ENCODE data around the gene PEAK1. TPM values are rescaled to one million over a fixed set of nuclear protein-coding genes. Genes with fewer than 3 reads are reported as not detected.

PEAK1 gene
- total and polyA plus RNA-seq, 7 donors, result 4.0 to 32.1 (median 25.3) TPM

GRCh38 chr15:77221708-77222107 is 198.2 kb downstream of the PEAK1 start:
- no peak for TF ChIP-seq CTCF (IDR thresholded peaks at IDR 0.05)
- ATAC-seq (no peak), DNase-seq (no peak)
- Histone ChIP-seq H3K4me1 (no peaks in the 10 kb centered on the region), H3K27me3 (ENCODE audit: insufficient read depth in 3 of 3, low read length in 2 of 3) (no peaks in the 10 kb centered on the region), H3K27ac (no peak overlapping the region), H3K4me3 (no peak overlapping the region), H3K36me3 (ENCODE audit: insufficient read depth in 1 of 2, low read depth in 1 of 2) (no peaks in the 10 kb centered on the region), H3K9me3 (no peaks in the 10 kb centered on the region)
- intact Hi-C loops (cut with DNase I), result no loop called here
- WGBS, 3 donors, result 48 to 66% (median 50%) methylated on average over 3 of the region's 3 CpGs

DNA sequence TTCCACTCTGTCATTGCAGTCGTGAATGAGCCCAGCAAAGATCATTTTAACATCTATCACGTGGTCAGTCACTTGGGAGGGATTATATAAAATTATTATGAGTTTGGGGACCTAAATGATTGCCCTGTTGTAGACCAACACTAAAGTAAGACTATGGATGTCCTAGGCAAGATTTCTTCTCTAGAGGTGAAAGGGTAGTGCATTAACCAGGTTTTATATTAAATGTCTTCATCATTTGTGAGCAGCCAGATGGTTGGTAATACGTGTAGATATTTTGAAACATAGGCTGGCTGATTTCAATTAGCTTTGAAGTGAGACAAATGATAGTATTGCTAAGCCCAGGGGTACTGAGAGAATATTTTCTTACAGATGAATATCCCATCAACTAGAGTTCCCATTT is 198.7 kb downstream of the PEAK1 start:
- no peak overlapping the region for H3K27ac ChIP-seq
- no peak for ATAC-seq
- no peak overlapping the region for H3K4me3 ChIP-seq
- no peaks in the 10 kb centered on the region for H3K27me3 ChIP-seq (ENCODE audit: insufficient read depth in 3 of 3, low read length in 2 of 3)
- no peaks in the 10 kb centered on the region for H3K36me3 ChIP-seq (ENCODE audit: insufficient read depth in 1 of 2, low read depth in 1 of 2)
- H3K4me1 ChIP-seq, result no peaks in the 10 kb centered on the region
- TF ChIP-seq CTCF (IDR thresholded peaks at IDR 0.05), result no peak
- no peak for DNase-seq
- no peaks in the 10 kb centered on the region for H3K9me3 ChIP-seq
- intact Hi-C loops (cut with DNase I), result no loop called here
- WGBS, 3 donors, result 75 to 82% (median 80%) methylated on average over 3 of the region's 3 CpGs

DNA sequence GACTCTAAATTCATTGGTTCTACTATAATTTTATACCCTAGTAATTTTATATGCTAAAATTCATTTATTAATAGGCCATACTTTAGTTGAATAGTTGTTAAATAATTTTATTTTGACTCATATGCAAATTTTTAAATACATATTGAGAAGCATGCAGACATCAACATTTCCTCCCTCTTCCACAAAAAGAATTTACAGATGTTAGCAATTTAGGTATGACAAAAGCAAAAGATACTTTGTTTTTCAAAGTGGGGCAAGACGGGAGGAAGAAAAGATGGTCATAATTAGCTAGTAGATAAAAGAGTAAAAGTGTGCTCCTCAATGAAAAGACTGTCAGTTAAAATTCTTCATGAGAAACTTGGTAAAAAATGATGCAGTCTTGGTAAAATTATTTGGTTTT is 200.1 kb downstream of the PEAK1 start:
- WGBS, 3 donors, result 89 to 91% (median 90%) methylated on average over 1 of the region's 1 CpG
- intact Hi-C loops (cut with DNase I), result no loop called here
- Histone ChIP-seq H3K4me3 (no peak overlapping the region), H3K27me3 (ENCODE audit: insufficient read depth in 3 of 3, low read length in 2 of 3) (no peaks in the 10 kb centered on the region), H3K9me3 (no peaks in the 10 kb centered on the region), H3K4me1 (no peaks in the 10 kb centered on the region), H3K27ac (no peak overlapping the region), H3K36me3 (ENCODE audit: insufficient read depth in 1 of 2, low read depth in 1 of 2) (no peaks in the 10 kb centered on the region)
- no peak for DNase-seq
- no peak for ATAC-seq
- TF ChIP-seq CTCF (IDR thresholded peaks at IDR 0.05), result no peak

DNA sequence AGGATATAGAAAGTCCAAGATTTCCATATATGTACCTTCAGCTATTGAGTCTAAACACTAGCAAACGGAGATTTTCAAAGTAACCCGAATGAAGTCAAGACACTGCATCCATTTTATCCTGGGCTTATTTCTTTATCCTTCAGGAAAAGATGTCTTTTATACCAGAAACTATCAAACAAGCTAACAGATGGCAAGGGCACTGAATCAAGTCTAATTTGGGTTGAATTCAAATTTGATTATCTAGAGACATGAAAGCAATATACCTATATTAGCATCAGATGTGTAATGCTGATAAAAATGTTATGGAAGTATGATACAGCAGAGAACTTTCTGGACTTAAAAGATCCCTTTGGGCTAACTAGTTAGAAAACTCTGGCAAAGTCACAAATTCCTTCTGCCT is 210.7 kb downstream of the PEAK1 start:
- no peaks in the 10 kb centered on the region for H3K27me3 ChIP-seq (ENCODE audit: insufficient read depth in 3 of 3, low read length in 2 of 3)
- 94 to 95% (median 95%) methylated on average over 2 of the region's 2 CpGs for WGBS, 3 donors
- H3K4me1 ChIP-seq, result no peaks in the 10 kb centered on the region
- H3K36me3 ChIP-seq (ENCODE audit: insufficient read depth in 1 of 2, low read depth in 1 of 2), result peaks cover 0 to 3% of the 10 kb centered on the region in 2 donors
- intact Hi-C loops (cut with DNase I), result no loop called here
- no peaks in the 10 kb centered on the region for H3K9me3 ChIP-seq
- DNase-seq, result no peak
- no peak for TF ChIP-seq CTCF (IDR thresholded peaks at IDR 0.05)
- ATAC-seq, result no peak
- no peak overlapping the region for H3K27ac ChIP-seq
- H3K4me3 ChIP-seq, result no peak overlapping the region

GRCh38 chr15:77208241-77208640 is 211.7 kb downstream of the PEAK1 start:
- Histone ChIP-seq H3K27ac (no peak overlapping the region), H3K36me3 (ENCODE audit: insufficient read depth in 1 of 2, low read depth in 1 of 2) (peaks cover 0 to 3% of the 10 kb centered on the region in 2 donors), H3K27me3 (ENCODE audit: insufficient read depth in 3 of 3, low read length in 2 of 3) (no peaks in the 10 kb centered on the region), H3K9me3 (no peaks in the 10 kb centered on the region), H3K4me1 (no peaks in the 10 kb centered on the region), H3K4me3 (no peak overlapping the region)
- no peak for ATAC-seq
- DNase-seq, result no peak
- TF ChIP-seq CTCF (IDR thresholded peaks at IDR 0.05), result no peak
- intact Hi-C loops (cut with DNase I), result no loop called here
- WGBS, 3 donors, result 76 to 87% (median 83%) methylated on average over 3 of the region's 3 CpGs
